Right lung (tissue), 10 donors: ENCODE measurements around the gene STAMBP. TPM values are rescaled to one million over a fixed set of nuclear protein-coding genes. Genes with fewer than 3 reads are reported as not detected.
A peak's percentile ranks its signal among the peaks of the same experiment; 100 is the strongest.
"Not testable (repeated sequence)": the region's sequence is repeated elsewhere in the genome, so short reads cannot be mapped to it uniquely, and the experiment has no call there.

Experiments
- DNase-seq, 2 donors: peaks; one replicate each; pipeline ENCODE4 v3.0.0-alpha.2; 2013
- long read RNA-seq, 8 donors: transcript quantifications; one replicate each; lab custom pipeline, GENCODE V29; 2026
- polyA plus RNA-seq, 5 donors: library from polyadenylated mRNA; unstranded; fragments of 120-200 nt; gene quantifications; one replicate each; pipeline versions ENCODE4 v1.2.1 to v1.2.3, GENCODE V29; 2013; ENCODE audit warnings: inconsistent platforms in 1 of 5, low replicate concordance in 1 of 5; ENCODE audit not compliant: insufficient read length in 5 of 5, insufficient read depth in 1 of 5

Gene STAMBP
- polyA plus RNA-seq = 10 to 100 TPM; 48.0 to 59.2 (median 57.3) TPM
- long read RNA-seq, donor 1, full-length matches to known transcripts = 3 of 3 reads
- long read RNA-seq, donor 1, partial matches to known transcripts = 0 of 3 reads
- long read RNA-seq, donor 1, other reads (novel, unspliced or antisense) = 0 of 3 reads
- long read RNA-seq, donor 2, full-length matches to known transcripts = 7 of 7 reads
- long read RNA-seq, donor 2, partial matches to known transcripts = 0 of 7 reads
- long read RNA-seq, donor 2, other reads (novel, unspliced or antisense) = 0 of 7 reads
- long read RNA-seq, donor 3, full-length matches to known transcripts = 2 of 2 reads
- long read RNA-seq, donor 3, partial matches to known transcripts = 0 of 2 reads
- long read RNA-seq, donor 3, other reads (novel, unspliced or antisense) = 0 of 2 reads
- long read RNA-seq, donor 4, partial matches to known transcripts = 19 of 20 reads
- long read RNA-seq, donor 4, other reads (novel, unspliced or antisense) = 0 of 20 reads
- long read RNA-seq, donor 5, full-length matches to known transcripts = 6 of 13 reads
- long read RNA-seq, donor 5, partial matches to known transcripts = 7 of 13 reads
- long read RNA-seq, donor 5, other reads (novel, unspliced or antisense) = 0 of 13 reads
- long read RNA-seq, donor 6, full-length matches to known transcripts = 3 of 3 reads
- long read RNA-seq, donor 6, partial matches to known transcripts = 0 of 3 reads
- long read RNA-seq, donor 6, other reads (novel, unspliced or antisense) = 0 of 3 reads
- long read RNA-seq, donor 7, full-length matches to known transcripts = 6 of 6 reads
- long read RNA-seq, donor 7, partial matches to known transcripts = 0 of 6 reads
- long read RNA-seq, donor 7, other reads (novel, unspliced or antisense) = 0 of 6 reads
- long read RNA-seq, donor 8 = 0 reads

- DNase-seq = peak; percentile 96 to 97
Observed at GRCh38 chr2:73828818-73829570, at the start of gene STAMBP. STAMBP (plus strand) TSS chr2:73828961; CDS start chr2:73830857, 1,896 bp downstream.

DNA sequence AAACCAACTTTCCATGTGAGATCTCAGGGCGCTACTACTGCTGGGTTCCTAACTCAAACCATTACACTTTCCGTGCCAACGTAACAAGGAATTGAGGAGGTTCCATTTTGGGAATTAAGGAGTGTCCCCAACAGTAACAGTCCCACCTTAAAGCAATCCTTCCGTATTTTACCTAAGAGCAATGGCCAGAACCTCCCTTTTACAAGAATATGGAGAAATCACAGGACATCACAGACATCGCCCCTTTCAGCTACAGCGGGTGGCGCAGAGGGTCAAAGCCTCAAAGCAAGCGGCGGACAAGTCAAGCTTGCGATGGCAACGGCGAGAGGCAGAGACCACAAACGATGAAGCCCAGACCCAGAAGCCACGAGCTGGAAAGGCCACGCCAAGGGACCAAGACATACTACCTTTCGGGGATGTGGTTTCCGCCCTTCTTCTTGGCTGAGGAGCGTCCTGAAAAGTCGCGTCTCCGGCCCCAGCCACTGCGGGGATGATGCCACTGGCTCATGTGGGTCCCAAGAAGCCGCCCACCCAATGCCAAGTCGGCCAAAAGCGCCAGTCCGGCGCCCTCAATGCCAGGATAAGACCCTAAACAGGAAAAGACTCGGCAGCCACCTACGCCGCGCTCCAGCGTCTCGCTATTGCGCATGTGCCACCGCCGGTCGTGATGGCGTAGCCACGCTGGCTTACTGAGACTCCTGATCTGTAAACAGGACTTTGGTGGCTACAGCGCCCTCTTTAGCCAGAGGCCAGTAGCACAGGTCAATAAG lies 49.1 kb upstream of the STAMBP start, which contains the start of gene DUSP11:
DUSP11 (minus strand) TSS at position 637 of the 770 bp plus-strand sequence; CDS start at position 508, 129 bp downstream.
- DNase-seq = peak; percentile 88 to 92

- DNase-seq = no peak
Observed at GRCh38 chr2:73780237-73780582, 48.6 kb upstream of the STAMBP start.

GRCh38 chr2:73783402-73783801 lies 45.4 kb upstream of the STAMBP start:
- DNase-seq = not testable (repeated sequence)

DNA sequence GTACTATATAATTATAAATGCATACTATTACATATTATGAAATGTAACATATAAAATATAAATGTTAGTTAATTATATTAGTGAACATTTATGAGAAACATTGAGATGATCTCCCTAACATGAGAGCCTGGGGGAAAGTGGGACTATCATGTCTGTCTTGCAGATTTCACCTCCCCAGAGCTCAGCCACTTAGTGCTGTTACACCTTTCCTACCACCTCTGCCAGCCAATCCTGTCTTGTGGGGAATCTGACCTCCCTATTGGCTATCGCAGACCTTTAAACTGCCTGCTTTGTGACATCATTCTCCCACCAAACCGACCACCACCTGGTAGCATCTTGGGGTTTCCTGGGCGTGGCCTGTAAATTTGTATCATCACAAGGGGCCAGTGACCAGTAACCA lies 44.9 kb upstream of the STAMBP start, which contains the start of gene C2orf78:
C2orf78 (plus strand) TSS at position 301 of the 400 bp plus-strand sequence. CDS start 127 bp downstream, outside the sequence.
- DNase-seq = not testable (repeated sequence)

DNA sequence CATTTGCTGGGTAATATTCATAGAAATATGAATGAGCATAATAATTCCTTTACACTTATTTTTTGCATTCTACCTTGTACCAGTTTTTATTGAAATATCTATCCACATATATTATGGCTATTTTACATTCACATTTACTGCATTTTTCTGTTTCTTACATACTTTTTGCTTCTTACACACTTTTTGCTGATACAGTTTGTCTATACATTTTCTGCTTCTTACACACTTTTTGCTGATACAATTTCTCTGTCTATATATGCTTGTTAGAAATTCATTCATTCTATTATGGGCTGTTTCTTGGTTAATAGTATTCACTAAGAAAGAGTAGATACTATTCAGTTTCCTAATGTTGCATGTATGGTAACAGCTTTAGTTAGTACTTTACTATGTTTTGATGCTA lies 16.9 kb upstream of the STAMBP start:
- DNase-seq = no peak

DNA sequence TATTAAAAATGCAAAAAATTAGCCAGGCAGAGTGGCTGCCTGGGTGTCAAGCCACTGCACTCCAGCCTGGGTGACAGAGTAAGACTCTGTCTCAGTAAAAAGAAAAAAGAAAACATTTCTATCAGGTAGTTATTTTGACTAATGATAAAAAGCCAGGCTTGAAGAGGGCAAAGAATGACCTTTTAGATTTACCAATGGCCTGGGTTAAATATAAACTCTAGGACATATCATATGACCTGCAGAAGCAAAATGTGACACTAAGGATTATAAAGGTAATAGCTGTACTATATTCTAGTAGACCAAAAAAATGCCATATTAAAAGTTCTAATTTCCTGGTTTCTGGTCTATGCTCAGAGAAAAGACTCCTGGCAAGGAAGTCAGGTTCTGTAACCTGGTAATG lies 16.1 kb upstream of the STAMBP start:
- no peak for DNase-seq

- DNase-seq = no peak
Observed at GRCh38 chr2:73818296-73818695, 10.5 kb upstream of the STAMBP start.

DNA sequence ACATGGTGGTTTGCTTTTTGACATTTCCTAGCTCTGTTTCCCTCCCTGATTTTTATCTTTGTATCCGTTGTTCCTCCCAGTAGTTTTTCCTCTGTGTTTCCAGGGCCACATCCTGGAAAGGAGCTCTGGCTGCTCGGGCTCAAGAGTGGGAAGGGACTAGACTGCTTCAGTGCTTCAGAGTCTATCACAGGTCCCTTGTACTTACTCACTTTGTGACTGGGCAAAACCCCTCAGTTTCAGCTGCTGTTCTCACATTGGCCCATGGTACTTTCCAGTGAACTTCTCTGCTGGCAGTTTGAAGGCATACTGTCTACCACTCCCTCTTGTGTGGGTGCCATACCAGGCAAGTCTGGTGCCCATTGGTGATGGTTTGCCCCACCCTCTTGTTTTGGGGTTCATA lies 7.5 kb upstream of the STAMBP start:
- no peak for DNase-seq

DNA sequence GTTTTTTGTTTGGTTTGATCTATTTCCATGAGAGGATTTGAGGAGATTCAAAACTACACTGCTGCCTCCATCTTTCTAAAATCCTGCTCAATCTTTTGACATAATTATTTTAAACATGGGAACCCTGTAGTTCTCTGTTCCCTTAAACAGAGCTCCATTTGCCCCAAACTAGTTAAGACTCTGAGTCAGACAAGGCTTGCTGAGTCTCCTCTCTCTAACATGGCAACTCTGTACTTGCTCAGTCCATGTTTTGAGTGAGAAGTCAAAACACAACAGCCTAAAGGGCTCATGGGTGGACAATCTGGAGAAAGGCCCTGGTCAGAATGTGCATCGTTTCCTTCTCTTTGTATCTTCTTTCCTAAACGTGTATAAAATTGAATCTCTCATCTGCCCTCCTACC lies 7.1 kb upstream of the STAMBP start:
- DNase-seq = no peak

GRCh38 chr2:73822276-73822675 lies 6.5 kb upstream of the STAMBP start:
- no peak for DNase-seq

DNA sequence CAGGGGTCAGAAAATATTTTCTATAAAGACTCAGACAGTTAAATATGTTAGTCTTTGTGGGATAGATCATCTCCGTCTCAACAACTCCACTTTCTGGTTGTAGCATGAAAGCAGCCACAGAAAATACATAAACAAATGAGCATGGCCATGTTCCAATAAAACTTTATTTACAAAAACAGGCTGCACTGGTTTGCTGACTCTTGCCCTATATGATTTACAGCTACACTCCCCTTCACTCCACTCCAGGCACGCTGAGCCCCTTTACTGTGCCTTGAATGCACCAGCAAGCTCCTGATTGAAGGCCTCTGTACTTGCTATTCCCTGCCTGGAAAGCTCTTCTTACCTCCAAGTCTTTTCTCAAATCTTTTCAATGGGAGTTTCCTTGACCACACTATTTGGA lies 5.8 kb upstream of the STAMBP start:
- no peak for DNase-seq

DNA sequence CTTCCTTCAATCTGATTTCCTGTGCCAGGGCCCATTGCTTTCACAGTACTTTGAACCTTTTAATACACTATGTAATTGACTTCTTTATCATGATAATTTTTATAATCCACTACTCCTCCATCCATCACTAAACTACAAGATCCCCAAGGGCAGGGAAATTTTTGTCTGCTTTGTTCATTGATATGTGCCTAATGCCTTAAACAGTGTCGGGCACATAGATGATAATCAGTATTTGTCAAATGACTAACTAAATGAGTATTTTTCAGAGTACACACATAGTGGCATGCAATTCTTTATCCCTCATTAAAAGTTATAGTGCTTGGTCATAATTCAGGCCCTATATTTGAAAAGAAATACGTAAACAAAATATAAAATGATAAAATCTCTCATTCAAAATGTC lies 5.3 kb upstream of the STAMBP start:
- DNase-seq = no peak

DNA sequence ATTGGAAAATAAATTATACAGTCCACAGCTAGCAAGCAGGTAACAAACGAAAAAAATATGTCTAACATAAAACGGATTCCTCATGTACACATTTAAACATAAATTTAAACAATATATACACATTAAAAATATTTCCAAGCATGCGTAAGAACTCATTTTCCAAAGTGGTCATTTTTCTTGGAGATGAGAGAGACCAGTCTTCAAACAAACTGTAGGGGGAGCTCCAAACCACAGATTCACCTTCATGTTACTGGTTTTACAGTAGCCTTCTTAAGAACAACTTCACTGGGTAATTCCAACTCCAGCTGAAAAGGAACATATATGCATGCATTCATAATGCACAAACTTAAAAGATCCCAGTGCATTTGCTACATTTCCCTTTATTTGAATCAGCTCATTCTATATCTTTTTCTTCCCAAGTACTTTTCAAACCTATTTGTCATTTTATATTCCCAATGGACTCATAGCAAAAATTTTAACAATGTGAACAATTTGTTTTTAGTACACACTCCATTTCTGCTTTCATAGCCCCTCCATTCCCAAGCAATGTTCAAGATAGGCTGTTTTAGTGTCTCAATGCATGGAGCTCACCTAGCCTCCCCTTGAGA lies 4.7 kb upstream of the STAMBP start:
- DNase-seq = peak; percentile 56 to 72

- DNase-seq = no peak
Observed at GRCh38 chr2:73825408-73825807, 3.4 kb upstream of the STAMBP start.

- no peak for DNase-seq
Observed at GRCh38 chr2:73827018-73827417, 1.7 kb upstream of the STAMBP start.

DNA sequence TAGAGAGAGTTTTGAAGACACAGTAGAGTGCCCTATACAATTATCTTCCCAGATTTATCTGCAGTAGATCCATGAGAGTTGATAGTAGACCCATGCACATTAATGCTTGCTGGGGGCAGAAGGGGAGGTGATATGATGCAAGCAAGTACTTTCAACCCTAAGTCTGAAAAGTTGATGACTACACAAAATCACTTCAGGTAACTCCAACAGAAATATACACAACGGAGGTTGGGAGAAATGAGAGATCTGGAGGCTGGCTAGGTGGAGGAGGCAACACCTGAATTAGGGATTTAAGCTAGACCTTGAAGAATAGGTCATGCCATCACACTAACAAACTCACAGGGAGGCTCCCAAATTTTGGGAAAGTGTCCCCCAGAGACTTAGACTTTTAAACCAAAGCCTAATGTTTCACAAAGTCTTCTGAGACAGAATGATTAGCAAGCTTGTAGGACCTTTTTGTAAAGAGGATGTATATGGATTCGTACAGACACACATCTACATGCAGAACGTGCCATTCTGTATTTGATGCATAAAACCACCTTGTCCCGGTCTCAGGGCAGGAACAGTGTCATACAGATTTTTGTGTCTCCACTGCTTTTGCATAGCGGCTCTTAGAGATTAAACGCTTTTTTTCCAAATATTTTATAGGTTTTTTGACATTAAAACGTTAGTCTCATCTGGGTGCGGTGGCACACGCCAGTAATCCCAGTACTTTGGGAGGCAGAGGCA lies 937 bp upstream of the STAMBP start:
- DNase-seq = no peak

DNA sequence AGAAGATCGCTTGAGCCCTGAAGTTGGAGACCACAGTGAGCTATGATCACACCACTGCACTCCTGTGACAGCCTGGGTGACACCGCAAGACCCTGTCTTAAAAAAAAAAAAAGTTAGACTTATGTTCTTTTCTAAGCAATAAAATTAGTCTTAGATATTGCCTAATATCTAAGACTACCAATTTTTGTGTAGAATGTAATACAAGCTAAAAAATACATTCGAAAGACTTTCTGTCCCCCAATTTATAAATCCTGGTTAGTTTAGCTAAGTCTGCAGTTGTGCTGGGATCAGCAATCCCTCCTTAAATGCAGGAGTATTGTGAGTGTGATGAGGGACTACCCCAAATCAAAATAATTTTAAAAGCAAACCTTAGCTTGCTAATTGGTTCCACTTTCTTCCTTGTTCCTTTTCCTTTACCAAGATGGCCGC lies 358 bp upstream of the STAMBP start:
- no peak for DNase-seq

DNA sequence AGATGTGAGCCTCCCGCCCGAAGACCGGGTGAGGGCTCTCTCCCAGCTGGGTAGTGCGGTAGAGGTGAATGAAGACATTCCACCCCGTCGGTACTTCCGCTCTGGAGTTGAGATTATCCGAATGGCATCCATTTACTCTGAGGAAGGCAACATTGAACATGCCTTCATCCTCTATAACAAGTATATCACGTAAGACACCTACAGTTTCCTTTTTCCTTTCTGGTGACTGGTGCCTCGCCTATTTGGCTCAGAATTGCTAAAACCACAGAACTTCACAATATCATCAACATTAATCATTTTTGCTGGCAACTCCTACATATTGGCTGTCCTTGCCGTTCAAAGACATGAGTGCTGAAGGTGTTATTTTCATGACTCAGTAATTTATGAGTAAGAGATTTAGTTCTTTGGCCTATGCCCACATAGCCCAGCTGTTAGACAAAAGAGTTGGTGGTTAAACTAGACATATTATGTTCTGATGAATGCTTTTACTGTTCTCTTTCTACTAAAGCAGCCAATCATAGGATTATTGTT lies 2.2 kb downstream of the STAMBP start:
- no peak for DNase-seq
